H9 (cell line): ENCODE measurements around the gene RCOR3. TPM values are rescaled to one million over a fixed set of nuclear protein-coding genes. Genes with fewer than 3 reads are reported as not detected.
A peak's percentile ranks its signal among the peaks of the same experiment; 100 is the strongest.

Experiments used
- DNase-seq: peaks from one replicate; pipeline ENCODE4 v3.0.0-alpha.2; 2017
- H2AFZ ChIP-seq: one replicate; pipeline ENCODE4 v1.6.1; 2013; ENCODE audit warnings: mild to moderate bottlenecking, low read length, control low read depth, moderate library complexity
- H2AK5ac ChIP-seq: 2 replicates; pipeline ENCODE4 v1.6.1; 2013; ENCODE audit warnings: low read length, control low read depth, mixed read lengths; ENCODE audit not compliant: insufficient read length
- H2BK120ac ChIP-seq: one replicate; pipeline ENCODE4 v1.6.1; 2013; ENCODE audit warnings: low read depth, mild to moderate bottlenecking, low read length, control low read depth, inconsistent platforms; ENCODE audit not compliant: poor library complexity, severe bottlenecking
- H2BK12ac ChIP-seq: 2 replicates; pipeline ENCODE4 v1.6.1; 2013; ENCODE audit warnings: low read length, control low read depth, mixed read lengths, low read depth; ENCODE audit not compliant: insufficient read length
- H2BK15ac ChIP-seq: 2 replicates; pipeline ENCODE4 v1.6.1; 2013; ENCODE audit warnings: low read depth, low read length, control low read depth
- H2BK20ac ChIP-seq: one replicate; pipeline ENCODE4 v1.6.1; 2013; ENCODE audit warnings: low read depth, mild to moderate bottlenecking, low read length, control low read depth, inconsistent platforms; ENCODE audit not compliant: poor library complexity, severe bottlenecking
- H2BK5ac ChIP-seq: 2 replicates; pipeline ENCODE4 v1.6.1; 2013; ENCODE audit warnings: low read length, control low read depth, mixed read lengths; ENCODE audit not compliant: insufficient read length
- H3K14ac ChIP-seq: 2 replicates; pipeline ENCODE4 v1.6.1; 2013; ENCODE audit warnings: low read length, control low read depth; ENCODE audit not compliant: insufficient read depth
- H3K18ac ChIP-seq: 2 replicates; pipeline ENCODE4 v1.6.1; 2013; ENCODE audit warnings: low read depth, mild to moderate bottlenecking, mixed read lengths, low read length, control low read depth; ENCODE audit not compliant: insufficient read length
- H3K23ac ChIP-seq: 2 replicates; pipeline ENCODE4 v1.6.1; 2013; ENCODE audit warnings: low read length, control low read depth, mixed read lengths, low read depth; ENCODE audit not compliant: insufficient read length
- H3K23me2 ChIP-seq: 2 replicates; pipeline ENCODE4 v1.6.1; 2013; ENCODE audit warnings: low read depth, mild to moderate bottlenecking, mixed read lengths, low read length, control low read depth; ENCODE audit not compliant: insufficient read length, poor library complexity, severe bottlenecking
- H3K27ac ChIP-seq: 2 replicates; pipeline ENCODE4 v1.5.1; 2013; ENCODE audit warnings: low read length, control low read depth, mixed read lengths, low read depth; ENCODE audit not compliant: insufficient read length
- H3K27me3 ChIP-seq: 2 replicates; pipeline ENCODE4 v1.6.1; 2013; ENCODE audit warnings: low read length, control low read depth, inconsistent platforms; ENCODE audit not compliant: insufficient read depth
- H3K4ac ChIP-seq: 2 replicates; pipeline ENCODE4 v1.6.1; 2013; ENCODE audit warnings: low read depth, mild to moderate bottlenecking, control low read depth, inconsistent platforms, low read length, moderate library complexity
- H3K4me1 ChIP-seq: 2 replicates; pipeline ENCODE4 v1.6.1; 2013; ENCODE audit warnings: low read length, control low read depth, inconsistent platforms; ENCODE audit not compliant: insufficient read depth
- H3K4me2 ChIP-seq: 2 replicates; pipeline ENCODE4 v1.6.1; 2013; ENCODE audit warnings: low read length, control low read depth, mixed read lengths; ENCODE audit not compliant: insufficient read length, insufficient read depth
- H3K56ac ChIP-seq: 2 replicates; pipeline ENCODE4 v1.6.1; 2013; ENCODE audit warnings: low read depth, mild to moderate bottlenecking, mixed read lengths, low read length, control low read depth; ENCODE audit not compliant: insufficient read length
- H3K79me1 ChIP-seq: 2 replicates; pipeline ENCODE4 v1.6.1; 2013; ENCODE audit warnings: low read depth, mild to moderate bottlenecking, moderate library complexity, low read length, control low read depth, inconsistent platforms; ENCODE audit not compliant: insufficient read depth, poor library complexity, severe bottlenecking
- H3K79me2 ChIP-seq: 2 replicates; pipeline ENCODE4 v1.6.1; 2013; ENCODE audit warnings: low read length, control low read depth, inconsistent platforms; ENCODE audit not compliant: insufficient read depth
- H3K9ac ChIP-seq: 2 replicates; pipeline ENCODE4 v1.6.1; 2013; ENCODE audit warnings: low read length, control low read depth, mixed read lengths; ENCODE audit not compliant: insufficient read length; ENCODE audit errors: extremely low read depth
- H3K9me3 ChIP-seq: one replicate; pipeline ENCODE4 v1.6.1; 2013; ENCODE audit warnings: low read depth, low read length, inconsistent platforms; ENCODE audit not compliant: control insufficient read depth
- H3T11ph ChIP-seq: one replicate; pipeline ENCODE4 v1.6.1; 2013; ENCODE audit warnings: mild to moderate bottlenecking, low read length, control low read depth, inconsistent platforms
- H4K20me1 ChIP-seq: one replicate; pipeline ENCODE4 v1.6.1; 2013; ENCODE audit not compliant: control insufficient read depth, insufficient read length, insufficient read depth
- H4K5ac ChIP-seq: 2 replicates; pipeline ENCODE4 v1.6.1; 2013; ENCODE audit warnings: low read depth, mild to moderate bottlenecking, mixed read lengths, low read length, control low read depth; ENCODE audit not compliant: insufficient read length
- H4K8ac ChIP-seq: replicated peaks from 2 replicates; pipeline ENCODE4 v1.6.1; 2013; ENCODE audit warnings: low read length, control low read depth, mixed read lengths, low read depth; ENCODE audit not compliant: insufficient read length
- H4K91ac ChIP-seq: 2 replicates; pipeline ENCODE4 v1.6.1; 2013; ENCODE audit warnings: low read depth, mild to moderate bottlenecking, moderate library complexity, mixed read lengths, low read length, control low read depth; ENCODE audit not compliant: insufficient read length
- H3K27ac Mint-ChIP-seq, 3 experiments: 2 replicates in 2 of 3; 3 replicates in 1 of 3; pipeline ENCODE4 v1.8.0; 2020 to 2021; ENCODE audit warnings: mixed read lengths in 3 of 3, mild to moderate bottlenecking in 1 of 3, moderate library complexity in 1 of 3
- H3K27me3 Mint-ChIP-seq: 2 replicates; pipeline ENCODE4 v1.8.0; 2021; ENCODE audit warnings: low read depth, mild to moderate bottlenecking, moderate library complexity, mixed read lengths
- H3K36me3 Mint-ChIP-seq, 3 experiments: 2 replicates in 2 of 3; 3 replicates in 1 of 3; pipeline ENCODE4 v1.8.0; 2020 to 2021; ENCODE audit warnings: low read depth in 3 of 3, mixed read lengths in 3 of 3; ENCODE audit not compliant: insufficient read depth in 1 of 3
- H3K4me1 Mint-ChIP-seq, 2 experiments: 2 replicates each; pipeline ENCODE4 v1.8.0; 2020; ENCODE audit warnings: mixed read lengths in 2 of 2
- H3K4me3 Mint-ChIP-seq, 2 experiments: 2 replicates in 1 of 2; 3 replicates in 1 of 2; pipeline ENCODE4 v1.8.0; 2020 to 2021; ENCODE audit warnings: mild to moderate bottlenecking in 2 of 2, mixed read lengths in 2 of 2, moderate library complexity in 1 of 2
- H3K9me3 Mint-ChIP-seq, 2 experiments: 2 replicates in 1 of 2; 3 replicates in 1 of 2; pipeline ENCODE4 v1.8.0; 2020; ENCODE audit warnings: mild to moderate bottlenecking in 2 of 2, mixed read lengths in 2 of 2, moderate library complexity in 1 of 2
- WGBS: extraction: QIAGEN DNeasy Blood & Tissue Kit; methylation state at CpG from one replicate; pipeline ENCODE4 v1.1.7; 2013; ENCODE audit warnings: missing lambda C conversion rate, low lambda C conversion rate, mixed read lengths; ENCODE audit not compliant: insufficient read length; ENCODE audit errors: extremely low coverage; 5-methylcytosine and 5-hydroxymethylcytosine counted together
- total RNA-seq: library from RNA; stranded (reverse); gene quantifications from 2 replicates; pipeline ENCODE4 v1.2.1, GENCODE V29; 2021
- TF ChIP-seq, protein P1 (sequence below): fragments of 200-600 bp; sonication (generic); conservative IDR thresholded peaks from 3 replicates; pipeline ENCODE4 v1.8.0; 2021; ENCODE audit warnings: antibody characterized with exemption, mild to moderate bottlenecking

The RCOR3 gene
- total RNA-seq, 1 experiment from 2014 or later, result 37.2 TPM

DNA sequence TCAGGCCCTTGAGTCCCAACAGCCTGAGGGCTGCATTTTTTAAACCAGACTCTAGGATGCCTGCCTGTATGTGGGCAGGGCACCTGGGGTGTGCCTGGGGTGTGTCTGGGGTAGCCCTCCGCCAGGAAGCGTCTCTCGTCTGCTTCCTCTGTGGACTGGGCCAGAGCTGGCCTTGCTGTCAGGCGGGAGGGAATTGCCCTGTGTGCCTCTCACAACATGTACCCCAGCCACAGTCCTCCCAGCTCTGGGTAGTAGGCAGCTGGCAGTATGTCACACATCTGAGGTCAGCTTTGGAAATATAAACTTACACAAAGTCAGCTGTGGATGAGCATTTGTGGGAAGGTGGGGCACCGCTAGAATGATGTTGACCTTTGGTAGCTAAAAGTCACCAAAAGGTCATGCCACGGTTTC is 80.5 kb downstream of the RCOR3 start:
- no peak overlapping the region for H3K27ac ChIP-seq
- no peak overlapping the region for H2BK5ac ChIP-seq
- Mint-ChIP-seq H3K4me1 (peaks cover 26 to 28% of the 10 kb centered on the region in 2 experiments), H3K27me3 (no peaks in the 10 kb centered on the region), H3K27ac (0 out of 7 replicates have a peak overlapping the region, but pooled peaks of 1 of the 3 experiments have one; percentile 53), H3K9me3 (no peaks in the 10 kb centered on the region), H3K36me3 (peaks cover 0 to 2% (median 0%) of the 10 kb centered on the region in 3 experiments; a peak in 1 of 7 replicates), H3K4me3 (no peak overlapping the region)
- H3K56ac ChIP-seq, result no peak overlapping the region
- no peaks in the 10 kb centered on the region for H3K9me3 ChIP-seq
- H2AFZ ChIP-seq, result no peak overlapping the region
- no peak overlapping the region for H3K9ac ChIP-seq
- H4K8ac ChIP-seq, result no peak overlapping the region
- H4K91ac ChIP-seq, result no peak overlapping the region
- H4K20me1 ChIP-seq, result no peaks in the 10 kb centered on the region
- no peak overlapping the region for H3K4ac ChIP-seq
- H3K79me1 ChIP-seq, result peaks cover 2% of the 10 kb centered on the region
- H2BK15ac ChIP-seq, result no peak overlapping the region
- H2BK12ac ChIP-seq, result no peak overlapping the region
- H3K14ac ChIP-seq, result no peak overlapping the region
- no CpG with 5 or more reads among the region's 6 CpGs for WGBS
- H3K4me2 ChIP-seq, result no peak overlapping the region
- H2BK20ac ChIP-seq, result no peak overlapping the region
- H3K4me1 ChIP-seq, result peaks cover 8% of the 10 kb centered on the region
- TF ChIP-seq, protein P1, sequence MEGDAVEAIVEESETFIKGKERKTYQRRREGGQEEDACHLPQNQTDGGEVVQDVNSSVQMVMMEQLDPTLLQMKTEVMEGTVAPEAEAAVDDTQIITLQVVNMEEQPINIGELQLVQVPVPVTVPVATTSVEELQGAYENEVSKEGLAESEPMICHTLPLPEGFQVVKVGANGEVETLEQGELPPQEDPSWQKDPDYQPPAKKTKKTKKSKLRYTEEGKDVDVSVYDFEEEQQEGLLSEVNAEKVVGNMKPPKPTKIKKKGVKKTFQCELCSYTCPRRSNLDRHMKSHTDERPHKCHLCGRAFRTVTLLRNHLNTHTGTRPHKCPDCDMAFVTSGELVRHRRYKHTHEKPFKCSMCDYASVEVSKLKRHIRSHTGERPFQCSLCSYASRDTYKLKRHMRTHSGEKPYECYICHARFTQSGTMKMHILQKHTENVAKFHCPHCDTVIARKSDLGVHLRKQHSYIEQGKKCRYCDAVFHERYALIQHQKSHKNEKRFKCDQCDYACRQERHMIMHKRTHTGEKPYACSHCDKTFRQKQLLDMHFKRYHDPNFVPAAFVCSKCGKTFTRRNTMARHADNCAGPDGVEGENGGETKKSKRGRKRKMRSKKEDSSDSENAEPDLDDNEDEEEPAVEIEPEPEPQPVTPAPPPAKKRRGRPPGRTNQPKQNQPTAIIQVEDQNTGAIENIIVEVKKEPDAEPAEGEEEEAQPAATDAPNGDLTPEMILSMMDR, result no peak
- H3K23ac ChIP-seq, result no peak overlapping the region
- no peak overlapping the region for H4K5ac ChIP-seq
- no peak overlapping the region for H3T11ph ChIP-seq
- H3K27me3 ChIP-seq, result no peaks in the 10 kb centered on the region
- H3K79me2 ChIP-seq, result peaks cover 3% of the 10 kb centered on the region; the same call in 1 of the 2 replicates
- no peak overlapping the region for H2BK120ac ChIP-seq
- H3K18ac ChIP-seq, result no peak overlapping the region
- no peak overlapping the region for H2AK5ac ChIP-seq
- DNase-seq, result no peak
- H3K23me2 ChIP-seq, result no peaks in the 10 kb centered on the region
